HCT116 (cell line): Measurements from ENCODE around the gene PRIMA1.

Source experiments
- EZH2 ChIP-seq: fragments of 200-600 bp; sonication (generic); IDR thresholded peaks from 2 replicates; pipeline ENCODE4 v1.6.1; 2017; ENCODE audit warnings: antibody characterized with exemption, mixed run types
- FOSL1 ChIP-seq: IDR thresholded peaks from 2 replicates; pipeline ENCODE4 v1.6.1; 2012; ENCODE audit warnings: low read depth
- POLR2AphosphoS5 ChIP-seq: IDR thresholded peaks from 2 replicates; pipeline ENCODE4 v1.6.1; 2011; ENCODE audit warnings: mild to moderate bottlenecking, low read depth, low read length, moderate library complexity
- SIN3A ChIP-seq: IDR thresholded peaks from 2 replicates; pipeline ENCODE4 v1.6.1; 2012; ENCODE audit warnings: low read depth
- ZBTB33 ChIP-seq: IDR thresholded peaks from 2 replicates; pipeline ENCODE4 v1.6.1; 2011; ENCODE audit warnings: mild to moderate bottlenecking, low read length, moderate library complexity; ENCODE audit not compliant: insufficient replicate concordance; ENCODE audit errors: extremely low read depth
- TF ChIP-seq, protein P1 (sequence below), 3 experiments: fragments of 200-600 bp in 1 of 3; sonication (generic) in 1 of 3; IDR thresholded peaks in 2 of 3; conservative IDR thresholded peaks in 1 of 3; 2 replicates each; pipeline ENCODE4 v1.5.1; 2012 to 2017; ENCODE audit warnings: low read depth in 2 of 3, low read length in 2 of 3, antibody characterized with exemption in 1 of 3, borderline replicate concordance in 1 of 3, control low read depth in 1 of 3, mild to moderate bottlenecking in 1 of 3, mixed read lengths in 1 of 3, mixed run types in 1 of 3, moderate library complexity in 1 of 3; ENCODE audit not compliant: insufficient read depth in 1 of 3

DNA sequence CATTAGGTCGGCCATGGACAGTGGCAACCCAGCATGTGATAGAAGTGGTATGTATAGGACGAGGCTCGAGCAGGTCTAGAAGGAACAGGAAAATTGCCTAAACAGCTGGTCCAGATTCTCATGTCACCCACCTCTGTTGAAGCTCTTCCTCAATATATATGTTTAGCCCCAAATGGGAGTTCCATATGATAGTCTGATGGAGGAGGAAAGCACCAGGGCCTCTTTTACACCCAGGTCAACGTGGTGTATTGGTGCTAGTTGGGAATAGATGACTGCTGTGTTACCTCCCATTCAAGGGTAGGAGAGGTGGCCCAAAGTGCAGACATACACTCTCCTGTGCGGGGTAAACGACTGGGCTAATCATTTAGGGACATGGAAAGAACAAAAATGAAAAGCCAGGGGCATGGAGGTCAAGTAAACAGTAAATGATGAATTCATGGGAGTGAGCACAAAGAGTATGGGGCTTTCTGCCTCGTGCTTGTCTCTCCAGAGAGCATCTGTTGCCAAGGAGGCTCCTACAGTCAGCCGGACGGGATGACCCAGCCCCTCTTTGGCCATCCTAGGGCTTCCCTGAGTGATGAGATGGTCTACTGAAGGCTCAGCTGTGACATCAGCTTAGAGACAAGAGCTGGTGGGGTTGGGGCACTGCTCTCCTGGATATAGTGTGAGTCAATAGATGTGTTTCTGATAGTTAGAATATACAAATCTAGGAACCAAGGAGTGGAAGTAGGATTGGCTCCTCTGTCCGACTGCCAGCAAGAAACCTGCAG, 5.5 kb upstream of the PRIMA1 start:
- TF ChIP-seq FOSL1 (no peak), SIN3A (no peak), EZH2 (no peak), POLR2AphosphoS5 (no peak), ZBTB33 (no peak)
- TF ChIP-seq, protein P1, sequence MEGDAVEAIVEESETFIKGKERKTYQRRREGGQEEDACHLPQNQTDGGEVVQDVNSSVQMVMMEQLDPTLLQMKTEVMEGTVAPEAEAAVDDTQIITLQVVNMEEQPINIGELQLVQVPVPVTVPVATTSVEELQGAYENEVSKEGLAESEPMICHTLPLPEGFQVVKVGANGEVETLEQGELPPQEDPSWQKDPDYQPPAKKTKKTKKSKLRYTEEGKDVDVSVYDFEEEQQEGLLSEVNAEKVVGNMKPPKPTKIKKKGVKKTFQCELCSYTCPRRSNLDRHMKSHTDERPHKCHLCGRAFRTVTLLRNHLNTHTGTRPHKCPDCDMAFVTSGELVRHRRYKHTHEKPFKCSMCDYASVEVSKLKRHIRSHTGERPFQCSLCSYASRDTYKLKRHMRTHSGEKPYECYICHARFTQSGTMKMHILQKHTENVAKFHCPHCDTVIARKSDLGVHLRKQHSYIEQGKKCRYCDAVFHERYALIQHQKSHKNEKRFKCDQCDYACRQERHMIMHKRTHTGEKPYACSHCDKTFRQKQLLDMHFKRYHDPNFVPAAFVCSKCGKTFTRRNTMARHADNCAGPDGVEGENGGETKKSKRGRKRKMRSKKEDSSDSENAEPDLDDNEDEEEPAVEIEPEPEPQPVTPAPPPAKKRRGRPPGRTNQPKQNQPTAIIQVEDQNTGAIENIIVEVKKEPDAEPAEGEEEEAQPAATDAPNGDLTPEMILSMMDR (IDR thresholded peaks at IDR 0.05 in 2 of 3, conservative IDR thresholded peaks at IDR 0.05 in 1 of 3; ENCODE audit: borderline replicate concordance in 1 of 3, insufficient read depth in 1 of 3, low read depth in 2 of 3, low read length in 2 of 3), result no peak
